ENCODE data around the gene HACE1.
"Not testable (repeated sequence)": the region's sequence is repeated elsewhere in the genome, so short reads cannot be mapped to it uniquely, and the experiment has no call there.

Gene HACE1

GRCh38 chr6:104737567-104737966, 122.2 kb downstream of the HACE1 start:
- not testable (repeated sequence) for DNase-seq (ENCODE audit: low read depth in 2 of 3, low spot score in 2 of 3)

- no peak for DNase-seq (ENCODE audit: low read depth in 2 of 3, low spot score in 2 of 3)
Measured at GRCh38 chr6:104736545-104736944, 123.2 kb downstream of the HACE1 start.

- DNase-seq (ENCODE audit: low read depth in 2 of 3, low spot score in 2 of 3): no peak
Measured at GRCh38 chr6:104730450-104730849, 129.3 kb downstream of the HACE1 start.

GRCh38 chr6:104729433-104729832, 130.3 kb downstream of the HACE1 start:
- no peak for DNase-seq (ENCODE audit: low read depth in 2 of 3, low spot score in 2 of 3)

GRCh38 chr6:104728448-104728847, 131.3 kb downstream of the HACE1 start:
- DNase-seq (ENCODE audit: low read depth in 2 of 3, low spot score in 2 of 3): no peak

- no peak for DNase-seq (ENCODE audit: low read depth in 2 of 3, low spot score in 2 of 3)
Measured at GRCh38 chr6:104718672-104719071, 141.0 kb downstream of the HACE1 start.

- no peak for DNase-seq (ENCODE audit: low read depth in 2 of 3, low spot score in 2 of 3)
Measured at GRCh38 chr6:104716858-104717257, 142.9 kb downstream of the HACE1 start.

- no peak for DNase-seq (ENCODE audit: low read depth in 2 of 3, low spot score in 2 of 3)
Measured at GRCh38 chr6:104714796-104715195, 144.9 kb downstream of the HACE1 start.

- DNase-seq (ENCODE audit: low read depth in 2 of 3, low spot score in 2 of 3): no peak
Measured at GRCh38 chr6:104713982-104714381, 145.7 kb downstream of the HACE1 start.

GRCh38 chr6:104711371-104711770, 148.3 kb downstream of the HACE1 start:
- no peak for DNase-seq (ENCODE audit: low read depth in 2 of 3, low spot score in 2 of 3)

GRCh38 chr6:104710543-104711335, 149.0 kb downstream of the HACE1 start:
- DNase-seq (ENCODE audit: low read depth in 2 of 3, low spot score in 2 of 3): no peak

GRCh38 chr6:104705916-104706442, 153.7 kb downstream of the HACE1 start:
- no peak for DNase-seq (ENCODE audit: low read depth in 2 of 3, low spot score in 2 of 3)

- no peak for DNase-seq (ENCODE audit: low read depth in 2 of 3, low spot score in 2 of 3)
Measured at GRCh38 chr6:104705095-104705707, 154.5 kb downstream of the HACE1 start.

GRCh38 chr6:104704191-104704590, 155.5 kb downstream of the HACE1 start:
- DNase-seq (ENCODE audit: low read depth in 2 of 3, low spot score in 2 of 3): no peak

GRCh38 chr6:104702126-104702841, 157.4 kb downstream of the HACE1 start:
- no peak for DNase-seq (ENCODE audit: low read depth in 2 of 3, low spot score in 2 of 3)

GRCh38 chr6:104700371-104701185, 159.1 kb downstream of the HACE1 start:
- DNase-seq (ENCODE audit: low read depth in 2 of 3, low spot score in 2 of 3): no peak

GRCh38 chr6:104699593-104700329, 160.0 kb downstream of the HACE1 start:
- DNase-seq (ENCODE audit: low read depth in 2 of 3, low spot score in 2 of 3): no peak

- DNase-seq (ENCODE audit: low read depth in 2 of 3, low spot score in 2 of 3): no peak
Measured at GRCh38 chr6:104698979-104699378, 160.7 kb downstream of the HACE1 start.

- no peak for DNase-seq (ENCODE audit: low read depth in 2 of 3, low spot score in 2 of 3)
Measured at GRCh38 chr6:104692008-104692407, 167.7 kb downstream of the HACE1 start.

- DNase-seq (ENCODE audit: low read depth in 2 of 3, low spot score in 2 of 3): no peak
Measured at GRCh38 chr6:104689551-104690205, 170.0 kb downstream of the HACE1 start.

All from activated CD8-positive, alpha-beta memory T cell treated with anti-CD3 and anti-CD28 coated beads for 48 hours (primary cell).